Stomach (tissue), 4 donors: ENCODE data around the gene VMP1.

ENCODE experiments used
- EP300 ChIP-seq: sonication (generic); formaldehyde crosslinking; IDR thresholded peaks from one replicate; pipeline ENCODE4 v1.6.1; 2017; ENCODE audit warnings: antibody characterized with exemption
- POLR2A ChIP-seq, 4 donors: fragments of 450-650 bp; IDR thresholded peaks; one replicate each; pipeline ENCODE4 v1.6.1; 2016; ENCODE audit warnings: antibody characterized with exemption in 4 of 4, control low read depth in 2 of 4, mild to moderate bottlenecking in 1 of 4, moderate library complexity in 1 of 4
- POLR2AphosphoS5 ChIP-seq, 3 donors: sonication (generic); formaldehyde crosslinking; IDR thresholded peaks; one replicate each; pipeline ENCODE4 v1.6.1; 2016; ENCODE audit warnings: antibody characterized with exemption in 3 of 3
- TF ChIP-seq, protein P1 (sequence below), 7 experiments: fragments of 450-650 bp in 4 of 7; fragments of 200-600 bp in 3 of 7; sonication (generic) in 3 of 7; IDR thresholded peaks; one replicate each; pipeline ENCODE4 v1.5.1; 2016 to 2019; ENCODE audit warnings: antibody characterized with exemption in 7 of 7, control low read depth in 2 of 7, mild to moderate bottlenecking in 1 of 7

GRCh38 chr17:59793205-59793604, 85.8 kb downstream of the VMP1 start:
- TF ChIP-seq, protein P1, sequence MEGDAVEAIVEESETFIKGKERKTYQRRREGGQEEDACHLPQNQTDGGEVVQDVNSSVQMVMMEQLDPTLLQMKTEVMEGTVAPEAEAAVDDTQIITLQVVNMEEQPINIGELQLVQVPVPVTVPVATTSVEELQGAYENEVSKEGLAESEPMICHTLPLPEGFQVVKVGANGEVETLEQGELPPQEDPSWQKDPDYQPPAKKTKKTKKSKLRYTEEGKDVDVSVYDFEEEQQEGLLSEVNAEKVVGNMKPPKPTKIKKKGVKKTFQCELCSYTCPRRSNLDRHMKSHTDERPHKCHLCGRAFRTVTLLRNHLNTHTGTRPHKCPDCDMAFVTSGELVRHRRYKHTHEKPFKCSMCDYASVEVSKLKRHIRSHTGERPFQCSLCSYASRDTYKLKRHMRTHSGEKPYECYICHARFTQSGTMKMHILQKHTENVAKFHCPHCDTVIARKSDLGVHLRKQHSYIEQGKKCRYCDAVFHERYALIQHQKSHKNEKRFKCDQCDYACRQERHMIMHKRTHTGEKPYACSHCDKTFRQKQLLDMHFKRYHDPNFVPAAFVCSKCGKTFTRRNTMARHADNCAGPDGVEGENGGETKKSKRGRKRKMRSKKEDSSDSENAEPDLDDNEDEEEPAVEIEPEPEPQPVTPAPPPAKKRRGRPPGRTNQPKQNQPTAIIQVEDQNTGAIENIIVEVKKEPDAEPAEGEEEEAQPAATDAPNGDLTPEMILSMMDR (IDR thresholded peaks at IDR 0.05), result no peak
- no peak for TF ChIP-seq POLR2A (IDR thresholded peaks at IDR 0.05)
- TF ChIP-seq POLR2AphosphoS5 (IDR thresholded peaks at IDR 0.05), result no peak
- TF ChIP-seq EP300, result no peak
